K562 (cell line): ENCODE data around the gene FSTL4. TPM values are rescaled to one million over a fixed set of nuclear protein-coding genes. Genes with fewer than 3 reads are reported as not detected.

Source experiments
- ATAC-seq: fragments of 200-7000 bp; cut with Tn5 transposase; 3 replicates; pipeline ENCODE4 v1.9.1; 2020; ENCODE audit warnings: moderate library complexity
- BruUV-seq: library from RNA; stranded (reverse); fragments of 400-500 nt; replicated peaks from 2 replicates; lab custom pipeline; 2021; lab: Mats Ljungman, UMichigan
- CTCF ChIA-PET: fragments of 300-600 bp; formaldehyde crosslinking; extraction: SDS; loops from one replicate; lab custom pipeline; 2021; ENCODE audit warnings: low intra/inter-chr PET ratio; lab: Yijun Ruan, JAX
- POLR2A ChIA-PET: fragments of 300-600, 350-650 bp; sonication (Branson Sonifier 250); formaldehyde crosslinking; extraction: SDS; loops from one replicate; lab custom pipeline; 2021; ENCODE audit warnings: antibody characterized with exemption, inconsistent platforms; lab: Yijun Ruan, JAX
- DNase-seq, 4 experiments: peaks; one replicate each; pipeline versions ENCODE4 v3.0.0 to v3.0.0-alpha.2; 2011 to 2018; ENCODE audit warnings: low spot score in 3 of 4, mixed read lengths in 3 of 4; ENCODE audit errors: extremely low read depth in 1 of 4
- FAIRE-seq: peaks from 2 replicates; lab custom pipeline; 2011; peaks lifted over from hg19 to GRCh38; lab: Jason Lieb, UNC
- H2AFZ ChIP-seq: 2 replicates; pipeline ENCODE4 v1.6.0; 2011; ENCODE audit warnings: low read depth, low read length, control low read depth, inconsistent platforms
- H3K27ac ChIP-seq: fragments of 200-600 bp; 3 replicates; pipeline ENCODE4 v1.8.0; 2011; ENCODE audit warnings: low read depth, mild to moderate bottlenecking, control low read depth, inconsistent platforms, low read length, moderate library complexity, mixed read lengths; ENCODE audit errors: extremely low read depth
- H3K27me3 ChIP-seq, 2 experiments: fragments of 300-600 bp in 1 of 2; 2 replicates in 1 of 2; 3 replicates in 1 of 2; pipeline versions ENCODE4 v1.6.0 to v1.8.0; 2011; ENCODE audit warnings: inconsistent platforms in 2 of 2, low read length in 2 of 2, mild to moderate bottlenecking in 1 of 2, mixed read lengths in 1 of 2, moderate library complexity in 1 of 2; ENCODE audit not compliant: control insufficient read depth in 2 of 2, insufficient read depth in 2 of 2
- H3K36me3 ChIP-seq: fragments of 300-600 bp; 3 replicates; pipeline ENCODE4 v1.8.0; 2011; ENCODE audit warnings: mild to moderate bottlenecking, low read length, inconsistent platforms; ENCODE audit not compliant: control insufficient read depth, insufficient read depth
- H3K4me1 ChIP-seq, 2 experiments: fragments of 200-600 bp in 1 of 2; replicated peaks in 1 of 2; 2 replicates in 1 of 2; 3 replicates in 1 of 2; pipeline versions ENCODE4 v1.5.1 to v1.8.0; 2011; ENCODE audit warnings: inconsistent platforms in 2 of 2, low read length in 2 of 2, mild to moderate bottlenecking in 1 of 2, mixed read lengths in 1 of 2, moderate library complexity in 1 of 2; ENCODE audit not compliant: control insufficient read depth in 2 of 2, insufficient read depth in 2 of 2
- H3K4me2 ChIP-seq: 2 replicates; pipeline ENCODE4 v1.6.1; 2011; ENCODE audit warnings: low read length, control low read depth, inconsistent platforms, mixed read lengths; ENCODE audit not compliant: insufficient read depth
- H3K4me3 ChIP-seq: fragments of 200-600 bp; sonication (generic), shearing (Covaris generic); 2 replicates; pipeline ENCODE4 v1.5.1; 2016; ENCODE audit warnings: control low read depth, inconsistent platforms
- H3K79me2 ChIP-seq: fragments of 200-600 bp; 3 replicates; pipeline ENCODE4 v1.8.0; 2011; ENCODE audit warnings: low read length, inconsistent platforms; ENCODE audit not compliant: control insufficient read depth, insufficient read depth
- H3K9ac ChIP-seq, 2 experiments: 2 replicates each; pipeline versions ENCODE4 v1.6.0 to v1.6.1; 2011; ENCODE audit warnings: low read depth in 2 of 2, low read length in 2 of 2, control low read depth in 1 of 2, inconsistent platforms in 1 of 2, mild to moderate bottlenecking in 1 of 2, mixed read lengths in 1 of 2; ENCODE audit not compliant: insufficient read depth in 1 of 2
- H3K9me1 ChIP-seq: one replicate; pipeline ENCODE4 v1.6.0; 2011; ENCODE audit warnings: inconsistent platforms, mild to moderate bottlenecking, low read length, moderate library complexity; ENCODE audit not compliant: control insufficient read depth, insufficient read depth
- H3K9me3 ChIP-seq: replicated peaks from 2 replicates; pipeline ENCODE4 v1.5.1; 2011; ENCODE audit warnings: low read depth, low read length, inconsistent platforms; ENCODE audit not compliant: control insufficient read depth, insufficient read depth
- H4K20me1 ChIP-seq: replicated peaks from 2 replicates; pipeline ENCODE4 v1.6.1; 2011; ENCODE audit warnings: low read length, inconsistent platforms, mixed read lengths; ENCODE audit not compliant: control insufficient read depth, insufficient read depth
- BCL6 ChIP-seq: fragments of 250-450 bp; sonication (Bioruptor Pico); IDR thresholded peaks from 2 replicates; pipeline ENCODE4 v1.4.0; 2020
- CBFA2T2 ChIP-seq: fragments of 450-650 bp; conservative IDR thresholded peaks from 2 replicates; pipeline ENCODE4 v1.6.1; 2017; ENCODE audit warnings: mild to moderate bottlenecking
- CTBP1 ChIP-seq: fragments of 450-650 bp; IDR thresholded peaks from 2 replicates; pipeline ENCODE4 v1.6.1; 2016; ENCODE audit warnings: borderline replicate concordance
- KDM1A ChIP-seq, 2 experiments: fragments of 450-650 bp; IDR thresholded peaks; 2 replicates each; pipeline ENCODE4 v1.6.1; 2016; ENCODE audit warnings: mild to moderate bottlenecking in 2 of 2
- NFIC ChIP-seq: fragments of 450-650 bp; IDR thresholded peaks from 2 replicates; pipeline ENCODE4 v1.6.1; 2017; ENCODE audit warnings: mild to moderate bottlenecking, inconsistent platforms
- NFRKB ChIP-seq: fragments of 450-650 bp; IDR thresholded peaks from 2 replicates; pipeline ENCODE4 v1.6.1; 2016; ENCODE audit warnings: low read depth
- NR4A1 ChIP-seq, 2 experiments: fragments of 250-450 bp in 1 of 2; fragments of 450-650 bp in 1 of 2; sonication (Bioruptor Pico) in 1 of 2; IDR thresholded peaks; 2 replicates each; pipeline versions ENCODE4 v1.4.0 to v1.6.1; 2016 to 2020; ENCODE audit warnings: mild to moderate bottlenecking in 2 of 2, missing compliant biosample characterization in 1 of 2, missing genetic modification characterization in 1 of 2, moderate library complexity in 1 of 2
- RB1 ChIP-seq: fragments of 450-650 bp; IDR thresholded peaks from 2 replicates; pipeline ENCODE4 v1.6.1; 2017; ENCODE audit warnings: low read depth, mild to moderate bottlenecking
- ZNF668 ChIP-seq: fragments of 250-450 bp; sonication (Bioruptor Pico); IDR thresholded peaks from 2 replicates; pipeline ENCODE4 v1.8.0; 2022; ENCODE audit warnings: mild to moderate bottlenecking, inconsistent platforms
- ZNF699 ChIP-seq: fragments of 250-450 bp; sonication (Bioruptor Pico); IDR thresholded peaks from 2 replicates; pipeline ENCODE4 v1.8.0; 2021; ENCODE audit warnings: mild to moderate bottlenecking, moderate library complexity; ENCODE audit not compliant: insufficient replicate concordance
- ZZZ3 ChIP-seq: fragments of 450-650 bp; IDR thresholded peaks from 2 replicates; pipeline ENCODE4 v1.6.1; 2016; ENCODE audit warnings: antibody characterized with exemption, mild to moderate bottlenecking, moderate library complexity
- WGBS: fragments of 100-300 bp; shearing (Covaris generic); methylation state at CpG from one replicate; pipeline ENCODE4 v1.1.6; 2016; ENCODE audit warnings: low coverage, mixed read lengths; ENCODE audit not compliant: insufficient coverage; ENCODE audit errors: missing lambda C conversion rate; 5-methylcytosine and 5-hydroxymethylcytosine counted together
- in situ Hi-C: fragments of 300-500 bp; cut with MboI; formaldehyde crosslinking; loops from 4 replicates; pipeline ENCODE4 v1.15.0; 2018; ENCODE audit warnings: inconsistent platforms, mixed read lengths
- intact Hi-C: fragments of 100-400 bp; cut with micrococcal nuclease; formaldehyde crosslinking; loops from 2 replicates; pipeline ENCODE4 v1.14.2; 2022
- polyA plus RNA-seq, 8 experiments: library from polyadenylated mRNA; depleted of rRNA in 4 of 8; stranded (reverse) in 5 of 8; unstranded in 3 of 8; fragments of >200 nt; fragmentation: Nextera tagmentation in 2 of 8; fragmentation: Illumina TruSeq in 1 of 8; extraction: Ambion mirVana in 2 of 8; extraction: Trizol in 1 of 8; gene quantifications; 2 replicates each; pipeline versions ENCODE4 v1.2.1 to v1.2.3, GENCODE V29; 2011 to 2014; ENCODE audit warnings: inconsistent platforms in 1 of 8, missing spikeins in 1 of 8
- total RNA-seq, 7 experiments: library from RNA; depleted of rRNA in 6 of 7; stranded (reverse); fragments of >200 nt in 6 of 7; fragmentation: Illumina TruSeq in 2 of 7; extraction: Trizol in 2 of 7; gene quantifications; 2 replicates each; pipeline versions ENCODE4 v1.2.1 to v1.2.3, GENCODE V29; 2011 to 2021; ENCODE audit warnings: low replicate concordance in 1 of 7
- TF ChIP-seq, protein P1 (sequence below): sonication (generic); formaldehyde crosslinking; IDR thresholded peaks from 2 replicates; pipeline ENCODE4 v1.8.0; 2022; ENCODE audit warnings: mild to moderate bottlenecking, missing genetic modification reagents
- TF ChIP-seq, protein P2 (sequence below): fragments of 450-650 bp; IDR thresholded peaks from 2 replicates; pipeline ENCODE4 v1.6.1; 2016; ENCODE audit warnings: mild to moderate bottlenecking
- TF ChIP-seq, protein P3 (sequence below): sonication (generic); formaldehyde crosslinking; IDR thresholded peaks from 2 replicates; pipeline ENCODE4 v1.8.1; 2023; ENCODE audit warnings: mild to moderate bottlenecking, missing genetic modification reagents

Gene FSTL4
- total and polyA plus RNA-seq, 9 of the 15 experiments (the other 6 are each of a cell fraction or from before 2014, with no cell fraction given): 0.08 to 0.18 (median 0.10) TPM; not detected in 5

DNA sequence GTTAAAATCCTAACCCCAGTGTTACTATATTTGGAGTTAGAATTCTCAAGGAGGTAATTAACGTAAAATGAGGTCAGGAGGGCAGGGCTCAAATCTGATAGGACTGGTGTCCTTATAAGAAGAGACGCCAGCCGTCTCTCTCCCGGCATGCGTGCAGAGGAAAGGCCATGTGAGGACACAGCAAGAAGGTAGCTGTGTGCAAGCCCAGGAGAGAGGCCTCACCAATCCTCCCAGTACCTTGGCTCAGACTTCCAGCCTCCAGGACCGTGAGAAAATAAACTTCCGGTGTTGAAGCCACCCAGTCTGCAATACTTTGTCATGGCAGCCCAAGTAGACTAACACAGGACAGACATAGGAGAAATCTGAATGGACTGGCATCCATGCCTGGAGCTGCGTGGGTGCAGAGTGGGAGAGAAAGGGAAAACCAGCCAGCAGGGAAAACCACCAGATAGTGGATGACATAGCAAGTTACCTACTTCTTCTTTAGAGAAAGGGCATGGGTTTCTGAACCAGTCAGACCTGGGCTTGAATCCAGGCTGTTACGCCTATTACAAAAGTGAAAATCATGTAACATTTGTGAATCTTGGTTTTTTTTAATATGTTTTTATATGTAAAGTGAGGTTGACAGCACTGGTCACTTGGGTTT lies 89.2 kb downstream of the FSTL4 start:
- ATAC-seq: no peak
- CTCF ChIA-PET: no interaction called here
- TF ChIP-seq, protein P1, sequence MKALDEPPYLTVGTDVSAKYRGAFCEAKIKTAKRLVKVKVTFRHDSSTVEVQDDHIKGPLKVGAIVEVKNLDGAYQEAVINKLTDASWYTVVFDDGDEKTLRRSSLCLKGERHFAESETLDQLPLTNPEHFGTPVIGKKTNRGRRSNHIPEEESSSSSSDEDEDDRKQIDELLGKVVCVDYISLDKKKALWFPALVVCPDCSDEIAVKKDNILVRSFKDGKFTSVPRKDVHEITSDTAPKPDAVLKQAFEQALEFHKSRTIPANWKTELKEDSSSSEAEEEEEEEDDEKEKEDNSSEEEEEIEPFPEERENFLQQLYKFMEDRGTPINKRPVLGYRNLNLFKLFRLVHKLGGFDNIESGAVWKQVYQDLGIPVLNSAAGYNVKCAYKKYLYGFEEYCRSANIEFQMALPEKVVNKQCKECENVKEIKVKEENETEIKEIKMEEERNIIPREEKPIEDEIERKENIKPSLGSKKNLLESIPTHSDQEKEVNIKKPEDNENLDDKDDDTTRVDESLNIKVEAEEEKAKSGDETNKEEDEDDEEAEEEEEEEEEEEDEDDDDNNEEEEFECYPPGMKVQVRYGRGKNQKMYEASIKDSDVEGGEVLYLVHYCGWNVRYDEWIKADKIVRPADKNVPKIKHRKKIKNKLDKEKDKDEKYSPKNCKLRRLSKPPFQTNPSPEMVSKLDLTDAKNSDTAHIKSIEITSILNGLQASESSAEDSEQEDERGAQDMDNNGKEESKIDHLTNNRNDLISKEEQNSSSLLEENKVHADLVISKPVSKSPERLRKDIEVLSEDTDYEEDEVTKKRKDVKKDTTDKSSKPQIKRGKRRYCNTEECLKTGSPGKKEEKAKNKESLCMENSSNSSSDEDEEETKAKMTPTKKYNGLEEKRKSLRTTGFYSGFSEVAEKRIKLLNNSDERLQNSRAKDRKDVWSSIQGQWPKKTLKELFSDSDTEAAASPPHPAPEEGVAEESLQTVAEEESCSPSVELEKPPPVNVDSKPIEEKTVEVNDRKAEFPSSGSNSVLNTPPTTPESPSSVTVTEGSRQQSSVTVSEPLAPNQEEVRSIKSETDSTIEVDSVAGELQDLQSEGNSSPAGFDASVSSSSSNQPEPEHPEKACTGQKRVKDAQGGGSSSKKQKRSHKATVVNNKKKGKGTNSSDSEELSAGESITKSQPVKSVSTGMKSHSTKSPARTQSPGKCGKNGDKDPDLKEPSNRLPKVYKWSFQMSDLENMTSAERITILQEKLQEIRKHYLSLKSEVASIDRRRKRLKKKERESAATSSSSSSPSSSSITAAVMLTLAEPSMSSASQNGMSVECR (CRISPR knock-in tag): no peak
- no peak for TF ChIP-seq NFRKB
- no peak for TF ChIP-seq CTBP1
- TF ChIP-seq ZZZ3: no peak
- no peak for TF ChIP-seq CBFA2T2
- TF ChIP-seq NR4A1 (CRISPR knock-in tag; IDR thresholded peaks at IDR 0.05): no peak
- no peak for TF ChIP-seq NR4A1 (tag; IDR thresholded peaks at IDR 0.05)
- TF ChIP-seq, protein P2, sequence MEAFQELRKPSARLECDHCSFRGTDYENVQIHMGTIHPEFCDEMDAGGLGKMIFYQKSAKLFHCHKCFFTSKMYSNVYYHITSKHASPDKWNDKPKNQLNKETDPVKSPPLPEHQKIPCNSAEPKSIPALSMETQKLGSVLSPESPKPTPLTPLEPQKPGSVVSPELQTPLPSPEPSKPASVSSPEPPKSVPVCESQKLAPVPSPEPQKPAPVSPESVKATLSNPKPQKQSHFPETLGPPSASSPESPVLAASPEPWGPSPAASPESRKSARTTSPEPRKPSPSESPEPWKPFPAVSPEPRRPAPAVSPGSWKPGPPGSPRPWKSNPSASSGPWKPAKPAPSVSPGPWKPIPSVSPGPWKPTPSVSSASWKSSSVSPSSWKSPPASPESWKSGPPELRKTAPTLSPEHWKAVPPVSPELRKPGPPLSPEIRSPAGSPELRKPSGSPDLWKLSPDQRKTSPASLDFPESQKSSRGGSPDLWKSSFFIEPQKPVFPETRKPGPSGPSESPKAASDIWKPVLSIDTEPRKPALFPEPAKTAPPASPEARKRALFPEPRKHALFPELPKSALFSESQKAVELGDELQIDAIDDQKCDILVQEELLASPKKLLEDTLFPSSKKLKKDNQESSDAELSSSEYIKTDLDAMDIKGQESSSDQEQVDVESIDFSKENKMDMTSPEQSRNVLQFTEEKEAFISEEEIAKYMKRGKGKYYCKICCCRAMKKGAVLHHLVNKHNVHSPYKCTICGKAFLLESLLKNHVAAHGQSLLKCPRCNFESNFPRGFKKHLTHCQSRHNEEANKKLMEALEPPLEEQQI: no peak
- no peak for TF ChIP-seq ZNF699
- TF ChIP-seq ZNF668 (CRISPR knock-in tag): no peak
- TF ChIP-seq, protein P3, sequence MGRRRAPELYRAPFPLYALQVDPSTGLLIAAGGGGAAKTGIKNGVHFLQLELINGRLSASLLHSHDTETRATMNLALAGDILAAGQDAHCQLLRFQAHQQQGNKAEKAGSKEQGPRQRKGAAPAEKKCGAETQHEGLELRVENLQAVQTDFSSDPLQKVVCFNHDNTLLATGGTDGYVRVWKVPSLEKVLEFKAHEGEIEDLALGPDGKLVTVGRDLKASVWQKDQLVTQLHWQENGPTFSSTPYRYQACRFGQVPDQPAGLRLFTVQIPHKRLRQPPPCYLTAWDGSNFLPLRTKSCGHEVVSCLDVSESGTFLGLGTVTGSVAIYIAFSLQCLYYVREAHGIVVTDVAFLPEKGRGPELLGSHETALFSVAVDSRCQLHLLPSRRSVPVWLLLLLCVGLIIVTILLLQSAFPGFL (CRISPR knock-in tag): no peak
- no peak for TF ChIP-seq RB1
- no peak for TF ChIP-seq KDM1A (IDR thresholded peaks at IDR 0.05)
- no peak for TF ChIP-seq NFIC
- TF ChIP-seq BCL6 (CRISPR knock-in tag): no peak

More for the DNA sequence above, 89.2 kb downstream of the FSTL4 start:
- intact Hi-C loops (no loop called here), in situ Hi-C loops (no loop called here)
- no peak overlapping the region for H2AFZ ChIP-seq
- peaks cover 18 to 43% of the 10 kb centered on the region in 2 experiments; a peak in 4 of 5 replicates for H3K27me3 ChIP-seq
- H3K4me1 ChIP-seq: peaks cover 3% of the 10 kb centered on the region in 2 experiments; a peak in 2 of 5 replicates
- POLR2A ChIA-PET: no interaction called here
- BruUV-seq: no TSS peak
- no peak overlapping the region for H3K4me2 ChIP-seq
- FAIRE-seq: no peak
- H3K9me1 ChIP-seq: no peaks in the 10 kb centered on the region
- H3K9me3 ChIP-seq: no peaks in the 10 kb centered on the region
- 0 out of 2 replicates have a peak, but pooled peaks cover 5% of the 10 kb centered on the region for H4K20me1 ChIP-seq
- DNase-seq: no peak
- no peak overlapping the region for H3K9ac ChIP-seq
- no peak overlapping the region for H3K27ac ChIP-seq
- H3K79me2 ChIP-seq: no peaks in the 10 kb centered on the region
- no peaks in the 10 kb centered on the region for H3K36me3 ChIP-seq
- H3K4me3 ChIP-seq: no peak overlapping the region
- 2% methylated on average over 9 of the region's 9 CpGs for WGBS
